HG03108 (cell line): ENCODE results near the gene FBLIM1.

Source experiments
- ATAC-seq: cut with Tn5 transposase; IDR thresholded peaks from one replicate; pipeline ENCODE4 v1.9.1; 2021; ENCODE audit warnings: moderate library complexity; ENCODE audit not compliant: unreplicated experiment

Gene FBLIM1

DNA sequence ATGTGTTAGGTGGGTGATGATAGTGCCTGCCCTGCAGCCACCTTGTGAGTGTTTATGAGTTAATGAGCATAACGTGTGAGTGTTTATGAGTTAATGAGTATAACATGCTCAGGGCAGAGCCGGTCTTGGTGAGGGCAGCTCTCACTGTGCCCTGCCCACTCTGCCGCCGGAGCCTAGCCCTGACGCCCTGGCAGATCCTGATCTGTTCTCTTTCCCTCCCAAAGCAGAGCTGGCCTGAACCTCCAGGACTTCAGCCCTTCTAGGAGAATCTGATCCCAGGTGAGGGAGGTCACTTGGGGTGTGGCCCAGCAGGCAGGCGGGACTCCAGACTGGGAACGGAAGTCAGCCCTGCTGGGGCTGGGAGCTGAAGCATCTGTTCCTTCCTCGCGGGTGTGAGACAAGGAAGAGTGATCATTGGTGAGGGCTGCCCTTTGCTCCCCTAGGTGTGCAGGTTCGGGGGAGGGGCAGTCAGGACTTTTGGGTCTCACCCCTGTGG lies 5.7 kb downstream of the FBLIM1 start:
- no peak for ATAC-seq

- ATAC-seq, result no peak
These were observed 6.3 kb downstream of the FBLIM1 start for GRCh38 chr1:15764890-15765289.

DNA sequence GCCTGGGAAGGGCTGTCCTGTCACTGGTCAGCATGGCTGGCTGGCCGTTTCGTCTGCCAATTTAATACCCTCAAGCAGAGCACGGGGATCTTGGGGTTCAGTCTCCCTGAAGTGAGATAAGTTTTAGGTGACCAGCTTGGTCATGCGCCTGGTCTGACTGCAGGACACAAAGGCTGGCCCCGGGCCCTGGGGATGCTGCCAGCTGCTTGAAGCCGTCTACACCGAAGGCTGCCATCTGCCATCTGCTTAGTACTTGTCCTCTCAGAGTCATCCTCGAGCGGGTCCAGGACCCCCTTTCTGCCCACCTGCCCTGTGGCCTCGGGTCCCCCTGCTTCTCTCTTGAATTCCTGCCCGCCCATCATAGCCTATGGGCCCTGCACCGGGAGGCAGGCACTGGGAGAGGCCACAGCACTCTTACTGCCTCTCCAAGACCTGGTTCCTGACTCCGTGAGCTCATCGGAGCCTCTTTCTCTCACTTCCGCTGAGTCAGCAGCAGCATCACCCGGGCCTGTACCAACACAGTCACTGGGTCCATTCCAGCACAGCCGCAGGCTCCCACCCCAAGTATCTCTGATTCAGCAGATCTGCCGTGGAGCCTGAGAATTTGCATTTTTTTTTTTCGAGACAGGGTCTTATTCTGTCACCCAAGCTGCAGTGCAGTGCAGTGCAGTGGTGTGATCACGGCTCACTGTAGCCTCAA lies 7.0 kb downstream of the FBLIM1 start:
- ATAC-seq, result no peak

GRCh38 chr1:15767941-15768340 lies 9.3 kb downstream of the FBLIM1 start:
- ATAC-seq, result no peak

DNA sequence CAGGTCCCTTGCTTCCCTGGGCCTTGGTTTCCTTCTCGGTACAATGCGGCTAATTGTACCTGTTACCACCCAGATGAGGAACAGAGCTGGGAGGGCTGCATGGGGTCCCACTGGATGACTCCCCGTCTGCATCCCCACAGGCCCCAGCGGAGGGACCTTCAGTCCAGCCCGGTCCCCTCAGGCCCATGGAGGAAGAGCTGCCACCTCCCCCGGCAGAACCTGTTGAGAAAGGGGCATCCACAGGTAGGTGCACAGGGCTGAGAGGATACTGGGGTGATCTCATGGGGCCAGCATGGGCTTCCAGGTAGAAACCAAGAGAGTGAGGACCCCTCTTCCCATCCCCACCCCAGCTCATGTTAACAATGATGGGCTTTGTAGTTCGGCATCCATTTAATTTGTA lies 9.8 kb downstream of the FBLIM1 start:
- ATAC-seq, result no peak

GRCh38 chr1:15770313-15770962 lies 11.8 kb downstream of the FBLIM1 start:
- no peak for ATAC-seq

- ATAC-seq, result no peak
These were observed 13.4 kb downstream of the FBLIM1 start for GRCh38 chr1:15771836-15772515.

- no peak for ATAC-seq
These were observed 17.1 kb downstream of the FBLIM1 start for GRCh38 chr1:15775706-15776105.

GRCh38 chr1:15777909-15778707 lies 19.5 kb downstream of the FBLIM1 start:
- no peak for ATAC-seq

- ATAC-seq, result no peak
These were observed 27.1 kb downstream of the FBLIM1 start for GRCh38 chr1:15785683-15786082.

- no peak for ATAC-seq
These were observed 28.0 kb downstream of the FBLIM1 start for GRCh38 chr1:15786581-15786980.

GRCh38 chr1:15788624-15789301 lies 30.2 kb downstream of the FBLIM1 start:
- ATAC-seq, result no peak

- ATAC-seq, result no peak
These were observed 37.5 kb downstream of the FBLIM1 start for GRCh38 chr1:15796086-15796462.

GRCh38 chr1:15797614-15798390 lies 39.2 kb downstream of the FBLIM1 start:
- ATAC-seq, result no peak

GRCh38 chr1:15799004-15799867 lies 40.6 kb downstream of the FBLIM1 start:
- ATAC-seq, result no peak

DNA sequence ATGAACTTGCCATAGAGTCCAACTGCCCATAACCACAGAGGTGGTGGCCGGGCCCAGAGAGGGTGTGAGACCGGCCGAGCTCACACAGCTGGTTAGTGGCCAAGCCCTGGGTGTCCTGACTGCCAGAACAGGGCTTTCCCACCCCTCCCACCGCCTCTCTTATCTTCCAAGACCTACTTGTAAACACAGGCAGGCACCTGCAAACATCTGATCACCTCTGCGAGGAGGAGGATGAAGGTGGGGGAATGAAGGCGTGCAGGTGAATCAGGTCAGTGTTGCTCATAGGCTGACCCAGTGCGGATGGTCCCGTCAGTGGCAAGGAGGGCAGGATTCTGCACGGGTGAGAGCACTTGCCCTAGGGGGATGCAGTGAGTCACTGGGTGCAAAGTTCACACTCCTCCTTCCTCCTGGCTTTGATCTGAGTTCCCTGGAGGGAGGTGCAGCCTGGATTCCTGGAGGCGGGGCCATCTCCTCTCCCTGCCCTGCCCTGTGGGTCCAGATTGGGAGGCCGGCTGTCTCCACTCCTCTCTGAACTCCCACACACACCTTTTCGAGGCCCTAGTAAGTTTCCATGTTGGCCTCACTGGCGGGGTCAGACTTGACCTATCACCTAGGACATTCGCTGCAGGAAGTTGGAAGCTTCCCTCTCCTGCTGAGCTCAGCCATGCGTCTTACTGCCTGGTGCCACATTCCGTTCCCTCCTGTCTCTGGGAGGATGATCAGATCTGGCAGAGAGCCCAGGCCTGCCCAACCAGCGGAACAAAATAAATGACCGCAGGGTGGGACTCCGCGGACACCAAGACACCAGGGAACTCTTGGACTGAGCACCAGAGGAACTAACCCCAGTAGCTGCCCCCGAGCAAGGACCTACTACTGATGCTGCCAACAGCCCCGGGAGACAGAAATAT lies 41.6 kb downstream of the FBLIM1 start:
- no peak for ATAC-seq

- no peak for ATAC-seq
These were observed 43.8 kb downstream of the FBLIM1 start for GRCh38 chr1:15802234-15802965.
